ENCODE results near the gene ANXA9. TPM values are rescaled to one million over a fixed set of nuclear protein-coding genes. Genes with fewer than 3 reads are reported as not detected.

ANXA9 gene
- total RNA-seq, 1 donor from 2014 or later, result 0.12 TPM

GRCh38 chr1:151003180-151003579 is 21.1 kb downstream of the ANXA9 start:
- H3K4me1 Mint-ChIP-seq, result peaks cover 64% of the 10 kb centered on the region
- H3K27me3 Mint-ChIP-seq, result no peaks in the 10 kb centered on the region
- peaks cover 24% of the 10 kb centered on the region for H3K36me3 Mint-ChIP-seq (ENCODE audit: low read depth)
- H3K4me3 Mint-ChIP-seq, result peak overlapping the region; percentile 71
- DNase-seq, result peak; percentile 70
- no peaks in the 10 kb centered on the region for H3K9me3 Mint-ChIP-seq
- H3K27ac Mint-ChIP-seq, result no peak overlapping the region
- intact Hi-C loops (cut with micrococcal nuclease), result loop anchor here (10.0 kb wide), 1 partner anchor 518 kb away; the partner anchor contains the start of gene TARS2

GRCh38 chr1:151005729-151006319 is 23.7 kb downstream of the ANXA9 start:
- peaks cover 68% of the 10 kb centered on the region for H3K4me1 Mint-ChIP-seq
- DNase-seq, result peak; percentile 70

GRCh38 chr1:151006327-151007052 is 24.4 kb downstream of the ANXA9 start, which contains the start of gene MINDY1:
MINDY1 (minus strand) TSS chr1:151006902; CDS start chr1:151002617, 4,285 bp downstream.
- peaks cover 70% of the 10 kb centered on the region for H3K4me1 Mint-ChIP-seq
- DNase-seq, result peak; percentile 80
- H3K27me3 Mint-ChIP-seq, result no peaks in the 10 kb centered on the region
- H3K36me3 Mint-ChIP-seq (ENCODE audit: low read depth), result peaks cover 12% of the 10 kb centered on the region
- peak within 1 kb of the TSS; percentile 100 for H3K4me3 Mint-ChIP-seq
- intact Hi-C loops (cut with micrococcal nuclease), result loop anchor here (5.0 to 10.0 kb wide), 4 partner anchors 394 to 639 kb away; partner anchors contain the start of gene TARS2
- peak within 1 kb of the TSS; percentile 90 for H3K27ac Mint-ChIP-seq
- no peaks in the 10 kb centered on the region for H3K9me3 Mint-ChIP-seq

More at GRCh38 chr1:151005729-151006319, 23.7 kb downstream of the ANXA9 start:
- peaks cover 17% of the 10 kb centered on the region for H3K36me3 Mint-ChIP-seq (ENCODE audit: low read depth)
- H3K27me3 Mint-ChIP-seq, result no peaks in the 10 kb centered on the region
- intact Hi-C loops (cut with micrococcal nuclease), result loop anchor here (5.0 to 10.0 kb wide), 4 partner anchors 394 to 639 kb away; partner anchors contain the start of gene TARS2
- H3K4me3 Mint-ChIP-seq, result peak overlapping the region; percentile 100
- no peaks in the 10 kb centered on the region for H3K9me3 Mint-ChIP-seq
- peak overlapping the region; percentile 90 for H3K27ac Mint-ChIP-seq

GRCh38 chr1:151007853-151008243 is 25.8 kb downstream of the ANXA9 start:
- intact Hi-C loops (cut with micrococcal nuclease), result loop anchor here (1.0 to 10.0 kb wide), 10 partner anchors 33 to 641 kb away; partner anchors contain the start of genes ARNT, C1orf56, CERS2 and GABPB2
- no peak for DNase-seq
- Mint-ChIP-seq H3K4me3 (peak overlapping the region; percentile 100), H3K9me3 (no peaks in the 10 kb centered on the region), H3K36me3 (ENCODE audit: low read depth) (peaks cover 8% of the 10 kb centered on the region), H3K27me3 (no peaks in the 10 kb centered on the region), H3K27ac (peak overlapping the region; percentile 90), H3K4me1 (peaks cover 61% of the 10 kb centered on the region)

- peak; percentile 98 for DNase-seq
- H3K27me3 Mint-ChIP-seq, result no peaks in the 10 kb centered on the region
- peaks cover 12% of the 10 kb centered on the region for H3K36me3 Mint-ChIP-seq (ENCODE audit: low read depth)
- intact Hi-C loops (cut with micrococcal nuclease), result loop anchor here (1.0 to 10.0 kb wide), 10 partner anchors 34 to 641 kb away; partner anchors contain the start of genes ARNT, C1orf56, CERS2 and GABPB2
- H3K4me3 Mint-ChIP-seq, result peak within 1 kb of the TSS; percentile 100
- H3K9me3 Mint-ChIP-seq, result no peaks in the 10 kb centered on the region
- H3K27ac Mint-ChIP-seq, result peak within 1 kb of the TSS; percentile 90
- H3K4me1 Mint-ChIP-seq, result peaks cover 59% of the 10 kb centered on the region
Observed at GRCh38 chr1:151008244-151009205, 26.4 kb downstream of the ANXA9 start, which contains the start of gene PRUNE1. PRUNE1 (plus strand) TSS chr1:151008449; CDS start chr1:151008633, 184 bp downstream.

- Mint-ChIP-seq H3K4me3 (peak overlapping the region; percentile 100), H3K9me3 (no peaks in the 10 kb centered on the region), H3K27me3 (no peaks in the 10 kb centered on the region), H3K27ac (peak overlapping the region; percentile 90), H3K36me3 (ENCODE audit: low read depth) (peaks cover 13% of the 10 kb centered on the region), H3K4me1 (peaks cover 55% of the 10 kb centered on the region)
- intact Hi-C loops (cut with micrococcal nuclease), result loop anchor here (2.0 to 10.0 kb wide), 8 partner anchors 34 to 642 kb away; partner anchors contain the start of genes ARNT, C1orf56, CERS2 and TARS2
- DNase-seq, result no peak
Observed at GRCh38 chr1:151009206-151009587, 27.1 kb downstream of the ANXA9 start.

GRCh38 chr1:151009674-151010345 is 27.7 kb downstream of the ANXA9 start:
- intact Hi-C loops (cut with micrococcal nuclease), result loop anchor here (2.0 to 10.0 kb wide), 8 partner anchors 35 to 643 kb away; partner anchors contain the start of genes ARNT, C1orf56, CERS2 and TARS2
- Mint-ChIP-seq H3K9me3 (no peaks in the 10 kb centered on the region), H3K4me1 (peaks cover 50% of the 10 kb centered on the region), H3K36me3 (ENCODE audit: low read depth) (peaks cover 13% of the 10 kb centered on the region), H3K27ac (peak overlapping the region; percentile 90), H3K4me3 (peak overlapping the region; percentile 100), H3K27me3 (no peaks in the 10 kb centered on the region)
- DNase-seq, result no peak

GRCh38 chr1:151010346-151010726 is 28.2 kb downstream of the ANXA9 start:
- Mint-ChIP-seq H3K36me3 (ENCODE audit: low read depth) (peaks cover 13% of the 10 kb centered on the region), H3K9me3 (no peaks in the 10 kb centered on the region), H3K27ac (no peak overlapping the region), H3K4me1 (peaks cover 49% of the 10 kb centered on the region), H3K27me3 (no peaks in the 10 kb centered on the region), H3K4me3 (peak overlapping the region; percentile 26)
- intact Hi-C loops (cut with micrococcal nuclease), result no loop called here
- no peak for DNase-seq

- Mint-ChIP-seq H3K27ac (no peak overlapping the region), H3K36me3 (ENCODE audit: low read depth) (peaks cover 13% of the 10 kb centered on the region), H3K27me3 (no peaks in the 10 kb centered on the region), H3K9me3 (no peaks in the 10 kb centered on the region), H3K4me3 (peak overlapping the region; percentile 4), H3K4me1 (peaks cover 40% of the 10 kb centered on the region)
- DNase-seq, result no peak
- intact Hi-C loops (cut with micrococcal nuclease), result no loop called here
Observed at GRCh38 chr1:151011154-151011850, 29.2 kb downstream of the ANXA9 start.

- H3K27me3 Mint-ChIP-seq, result no peaks in the 10 kb centered on the region
- H3K4me1 Mint-ChIP-seq, result peaks cover 24% of the 10 kb centered on the region
- DNase-seq, result no peak
- intact Hi-C loops (cut with micrococcal nuclease), result no loop called here
- H3K9me3 Mint-ChIP-seq, result no peaks in the 10 kb centered on the region
- no peak overlapping the region for H3K4me3 Mint-ChIP-seq
- H3K27ac Mint-ChIP-seq, result no peak overlapping the region
- H3K36me3 Mint-ChIP-seq (ENCODE audit: low read depth), result peaks cover 15% of the 10 kb centered on the region
Observed at GRCh38 chr1:151012684-151013471, 30.8 kb downstream of the ANXA9 start.

GRCh38 chr1:151013518-151013917 is 31.4 kb downstream of the ANXA9 start:
- H3K36me3 Mint-ChIP-seq (ENCODE audit: low read depth), result peaks cover 16% of the 10 kb centered on the region
- no peak overlapping the region for H3K4me3 Mint-ChIP-seq
- H3K9me3 Mint-ChIP-seq, result no peaks in the 10 kb centered on the region
- no peak overlapping the region for H3K27ac Mint-ChIP-seq
- intact Hi-C loops (cut with micrococcal nuclease), result no loop called here
- no peaks in the 10 kb centered on the region for H3K27me3 Mint-ChIP-seq
- peaks cover 21% of the 10 kb centered on the region for H3K4me1 Mint-ChIP-seq
- no peak for DNase-seq
